ENCODE results near the gene CTU1.

CTU1 gene

DNA sequence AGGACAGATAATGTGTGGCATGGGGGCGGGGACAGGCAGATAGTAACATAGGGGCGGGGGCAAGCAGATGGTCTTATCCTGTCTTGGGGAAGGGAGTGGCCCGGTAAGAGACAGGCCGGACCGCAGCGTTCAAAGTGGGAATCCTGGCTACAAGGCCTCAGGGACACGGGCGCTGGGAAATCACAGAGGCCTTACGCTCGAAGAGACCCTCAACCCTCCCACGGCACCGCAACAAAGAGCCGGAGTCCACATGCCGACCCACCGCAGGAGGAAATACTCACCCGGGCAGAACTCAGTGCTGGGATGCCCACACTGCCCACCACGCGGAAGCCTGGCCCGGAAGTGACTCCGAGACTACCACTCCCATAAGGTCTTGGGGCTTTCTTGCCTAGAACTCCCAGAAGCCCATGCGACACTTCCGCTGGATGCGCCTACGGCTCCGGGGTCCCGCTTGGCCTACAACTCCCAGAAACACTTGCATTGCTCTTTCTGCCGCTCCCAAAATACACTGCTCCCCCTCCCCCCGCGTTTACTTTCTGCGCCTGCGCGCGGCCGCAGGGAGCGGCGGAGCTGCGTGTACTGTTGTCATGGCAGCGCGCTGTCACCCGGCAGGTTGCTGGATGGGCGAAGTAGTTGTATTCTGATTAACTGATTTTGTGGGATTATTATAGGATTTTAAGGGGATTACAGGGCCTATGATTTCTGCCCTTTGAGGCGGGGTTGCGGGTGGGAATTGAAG is at the start of gene CTU1:
Gene CTU1 (minus strand): TSS at position 344 of the 739 bp plus-strand sequence. CDS start 3,840 bp downstream, outside the sequence.
- peak; percentile 98 for DNase-seq (ENCODE audit: low read depth)
- H3K4me3 ChIP-seq (ENCODE audit: control insufficient read depth, low read depth, low read length) = peak within 1 kb of the TSS; percentile 92
- TF ChIP-seq CTCF (IDR thresholded peaks at IDR 0.05; ENCODE audit: control insufficient read depth, insufficient read depth, low read depth, low read length, missing control alignments) = no peak

- DNase-seq (ENCODE audit: low read depth) = no peak
- TF ChIP-seq CTCF (IDR thresholded peaks at IDR 0.05; ENCODE audit: control insufficient read depth, insufficient read depth, low read depth, low read length, missing control alignments) = no peak
- no peak overlapping the region for H3K4me3 ChIP-seq (ENCODE audit: control insufficient read depth, low read depth, low read length)
These were observed 49.1 kb upstream of the CTU1 start for GRCh38 chr19:51157265-51157664.

DNA sequence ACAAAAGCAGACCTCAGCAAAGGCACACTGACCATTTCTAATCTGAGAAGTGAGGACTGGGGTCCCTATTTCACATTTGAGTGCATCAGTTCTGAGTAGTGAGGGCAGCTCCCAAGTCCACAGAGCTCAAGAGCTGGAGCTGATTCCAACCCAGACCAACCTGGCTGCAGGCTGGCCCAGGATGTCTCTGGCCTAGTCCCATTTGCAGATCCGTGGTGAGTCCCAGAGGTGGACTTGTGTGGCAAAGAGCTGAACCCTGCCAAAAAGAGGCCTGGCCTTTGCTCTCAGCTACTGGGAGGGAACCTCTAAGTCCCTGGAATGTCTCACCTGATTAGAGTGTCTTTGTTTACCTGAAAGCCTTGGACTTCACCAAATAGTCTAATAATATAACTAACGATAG is 48.5 kb upstream of the CTU1 start:
- DNase-seq (ENCODE audit: low read depth) = no peak
- no peak for TF ChIP-seq CTCF (IDR thresholded peaks at IDR 0.05; ENCODE audit: control insufficient read depth, insufficient read depth, low read depth, low read length, missing control alignments)
- no peak overlapping the region for H3K4me3 ChIP-seq (ENCODE audit: control insufficient read depth, low read depth, low read length)

- no peak for TF ChIP-seq CTCF (IDR thresholded peaks at IDR 0.05; ENCODE audit: control insufficient read depth, insufficient read depth, low read depth, low read length, missing control alignments)
- DNase-seq (ENCODE audit: low read depth) = no peak
- H3K4me3 ChIP-seq (ENCODE audit: control insufficient read depth, low read depth, low read length) = no peak overlapping the region
These were observed 42.4 kb upstream of the CTU1 start for GRCh38 chr19:51150627-51151026.

DNA sequence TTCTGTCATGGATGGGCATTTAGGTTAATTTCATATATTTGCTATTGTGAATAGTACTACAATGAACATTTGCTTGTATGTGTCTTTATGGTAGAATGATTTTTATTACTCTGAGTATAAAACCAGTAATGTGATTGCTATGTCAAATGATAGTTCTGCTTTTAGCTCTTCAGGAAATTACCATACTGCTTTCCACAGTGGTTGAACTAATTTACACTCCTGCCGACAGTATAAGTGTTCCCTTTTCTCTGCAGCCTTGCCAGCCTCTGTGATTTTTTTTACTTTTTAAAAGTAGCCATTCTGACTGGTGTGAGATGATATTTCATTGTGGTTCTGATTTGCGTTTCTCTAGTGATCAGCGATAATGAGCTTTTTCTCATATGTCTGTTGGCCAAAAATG is 40.4 kb upstream of the CTU1 start:
- TF ChIP-seq CTCF (IDR thresholded peaks at IDR 0.05; ENCODE audit: control insufficient read depth, insufficient read depth, low read depth, low read length, missing control alignments) = no peak
- DNase-seq (ENCODE audit: low read depth) = no peak
- H3K4me3 ChIP-seq (ENCODE audit: control insufficient read depth, low read depth, low read length) = no peak overlapping the region

GRCh38 chr19:51147663-51148062 is 39.5 kb upstream of the CTU1 start:
- no peak overlapping the region for H3K4me3 ChIP-seq (ENCODE audit: control insufficient read depth, low read depth, low read length)
- no peak for TF ChIP-seq CTCF (IDR thresholded peaks at IDR 0.05; ENCODE audit: control insufficient read depth, insufficient read depth, low read depth, low read length, missing control alignments)
- DNase-seq (ENCODE audit: low read depth) = no peak
